CD4-positive, alpha-beta T cell treated with Interleukin-15 for 1 hour (primary cell): ENCODE measurements around the gene ZNF182.
"Not testable (repeated sequence)": the region's sequence is repeated elsewhere in the genome, so short reads cannot be mapped to it uniquely, and the experiment has no call there.

Experiments used
- DNase-seq: peaks from one replicate; pipeline ENCODE4 v3.0.0-alpha.2; 2020

The ZNF182 gene

GRCh38 chrX:47992669-47993068 lies 11.1 kb downstream of the ZNF182 start:
- DNase-seq, result no peak

- no peak for DNase-seq
These were observed 11.8 kb downstream of the ZNF182 start for GRCh38 chrX:47992095-47992380.

GRCh38 chrX:47991263-47992094 lies 12.3 kb downstream of the ZNF182 start:
- no peak for DNase-seq

- no peak for DNase-seq
These were observed 27.3 kb downstream of the ZNF182 start for GRCh38 chrX:47976254-47977151.

GRCh38 chrX:47973235-47973634 lies 30.6 kb downstream of the ZNF182 start:
- DNase-seq, result no peak

GRCh38 chrX:47965526-47965925 lies 38.3 kb downstream of the ZNF182 start:
- DNase-seq, result not testable (repeated sequence)

- DNase-seq, result not testable (repeated sequence)
These were observed 42.0 kb downstream of the ZNF182 start for GRCh38 chrX:47961830-47962229.

- peak; percentile 37 for DNase-seq
These were observed 43.4 kb downstream of the ZNF182 start for GRCh38 chrX:47960406-47960805.

GRCh38 chrX:47958761-47959342 lies 44.9 kb downstream of the ZNF182 start:
- DNase-seq, result no peak

GRCh38 chrX:47958206-47958605 lies 45.6 kb downstream of the ZNF182 start:
- DNase-seq, result not testable (repeated sequence)

GRCh38 chrX:47956016-47956415 lies 47.8 kb downstream of the ZNF182 start:
- DNase-seq, result no peak

- DNase-seq, result not testable (repeated sequence)
These were observed 48.5 kb downstream of the ZNF182 start for GRCh38 chrX:47955295-47955694.

- DNase-seq, result no peak
These were observed 62.4 kb downstream of the ZNF182 start for GRCh38 chrX:47941423-47941822.

- no peak for DNase-seq
These were observed 63.3 kb downstream of the ZNF182 start for GRCh38 chrX:47940448-47940847.

- DNase-seq, result no peak
These were observed 66.9 kb downstream of the ZNF182 start for GRCh38 chrX:47936940-47937317.

GRCh38 chrX:47936224-47936939 lies 67.4 kb downstream of the ZNF182 start:
- DNase-seq, result no peak

GRCh38 chrX:47933946-47934345 lies 69.8 kb downstream of the ZNF182 start:
- DNase-seq, result no peak

GRCh38 chrX:47931970-47932369 lies 71.8 kb downstream of the ZNF182 start:
- DNase-seq, result not testable (repeated sequence)

- no peak for DNase-seq
These were observed 76.6 kb downstream of the ZNF182 start for GRCh38 chrX:47927212-47927611.
